Measurements from ENCODE around the gene OR4Q2. TPM values are rescaled to one million over a fixed set of nuclear protein-coding genes. Genes with fewer than 3 reads are reported as not detected.
"Not testable (repeated sequence)": the region's sequence is repeated elsewhere in the genome, so short reads cannot be mapped to it uniquely, and the experiment has no call there.

OR4Q2 gene
- total RNA-seq (not detected), polyA plus RNA-seq (ENCODE audit: insufficient read depth, low read depth, low replicate concordance) (not detected)
- long read RNA-seq, donor 1, result 0 reads
- long read RNA-seq, donor 2, result 0 reads
- long read RNA-seq, donor 3, result 0 reads
- long read RNA-seq, donor 4, result 0 reads
- long read RNA-seq, donor 5, result 0 reads
- long read RNA-seq, donor 6, result 0 reads
- long read RNA-seq, donor 7, result 0 reads
- long read RNA-seq, donor 8, result 0 reads
- long read RNA-seq, donor 9, result 0 reads
- long read RNA-seq, donor 10, result 0 reads

GRCh38 chr14:20001863-20002262 is at the start of gene OR4Q2:
TSS of gene OR4Q2 (plus strand) at chr14:20002163.
- no peaks in the 10 kb centered on the region for H3K27me3 ChIP-seq (ENCODE audit: control insufficient read depth, insufficient read depth, low read length)
- intact Hi-C loops (cut with DNase I), result no loop called here
- DNase-seq, result no peak
- no peak within 1 kb of the TSS for H3K4me3 ChIP-seq (ENCODE audit: low read length in 3 of 3)
- H3K36me3 ChIP-seq (ENCODE audit: control insufficient read depth in 2 of 3, insufficient read depth in 3 of 3, low read length in 3 of 3), result no peaks in the 10 kb centered on the region
- no peak within 1 kb of the TSS for H3K27ac ChIP-seq (ENCODE audit: low read depth in 2 of 2, low read length in 2 of 2)
- TF ChIP-seq CTCF (IDR thresholded peaks at IDR 0.05; ENCODE audit: borderline replicate concordance, extremely low read depth, insufficient read depth), result no peak
- H3K9me3 ChIP-seq (ENCODE audit: control insufficient read depth in 2 of 3, insufficient read depth in 1 of 3, low read length in 3 of 3), result no peaks in the 10 kb centered on the region
- H3K9ac ChIP-seq (ENCODE audit: low read length in 3 of 3), result no peak within 1 kb of the TSS
- no peak for FAIRE-seq
- H3K4me1 ChIP-seq (ENCODE audit: control insufficient read depth in 2 of 3, insufficient read depth in 2 of 3, low read depth in 1 of 3, low read length in 3 of 3), result no peaks in the 10 kb centered on the region

- FAIRE-seq; H3K27me3 ChIP-seq (ENCODE audit: control insufficient read depth, insufficient read depth, low read length); H3K4me1 ChIP-seq (ENCODE audit: control insufficient read depth in 2 of 3, insufficient read depth in 2 of 3, low read depth in 1 of 3, low read length in 3 of 3); H3K27ac ChIP-seq (ENCODE audit: low read depth in 2 of 2, low read length in 2 of 2); H3K9ac ChIP-seq (ENCODE audit: low read length in 3 of 3); intact Hi-C loops (cut with DNase I); DNase-seq; H3K4me3 ChIP-seq (ENCODE audit: low read length in 3 of 3); H3K36me3 ChIP-seq (ENCODE audit: control insufficient read depth in 2 of 3, insufficient read depth in 3 of 3, low read length in 3 of 3); H3K9me3 ChIP-seq (ENCODE audit: control insufficient read depth in 2 of 3, insufficient read depth in 1 of 3, low read length in 3 of 3): not testable (repeated sequence)
Observed at GRCh38 chr14:19969735-19970134, 32.2 kb upstream of the OR4Q2 start.

- Histone ChIP-seq H3K9ac (ENCODE audit: low read length in 3 of 3) (no peak overlapping the region), H3K27ac (ENCODE audit: low read depth in 2 of 2, low read length in 2 of 2) (no peak overlapping the region), H3K4me3 (ENCODE audit: low read length in 3 of 3) (no peak overlapping the region), H3K36me3 (ENCODE audit: control insufficient read depth in 2 of 3, insufficient read depth in 3 of 3, low read length in 3 of 3) (no peaks in the 10 kb centered on the region), H3K27me3 (ENCODE audit: control insufficient read depth, insufficient read depth, low read length) (no peaks in the 10 kb centered on the region), H3K9me3 (ENCODE audit: control insufficient read depth in 2 of 3, insufficient read depth in 1 of 3, low read length in 3 of 3) (no peaks in the 10 kb centered on the region), H3K4me1 (ENCODE audit: control insufficient read depth in 2 of 3, insufficient read depth in 2 of 3, low read depth in 1 of 3, low read length in 3 of 3) (no peaks in the 10 kb centered on the region)
- DNase-seq (no peak), FAIRE-seq (no peak)
- no peak for TF ChIP-seq CTCF (IDR thresholded peaks at IDR 0.05; ENCODE audit: borderline replicate concordance, extremely low read depth, insufficient read depth)
- intact Hi-C loops (cut with DNase I), result no loop called here
Observed at GRCh38 chr14:19974844-19975243, 27.1 kb upstream of the OR4Q2 start.

- H3K27ac ChIP-seq (ENCODE audit: low read depth in 2 of 2, low read length in 2 of 2), result no peak within 1 kb of the TSS
- FAIRE-seq (no peak), DNase-seq (no peak)
- no peaks in the 10 kb centered on the region for H3K9me3 ChIP-seq (ENCODE audit: control insufficient read depth in 2 of 3, insufficient read depth in 1 of 3, low read length in 3 of 3)
- H3K36me3 ChIP-seq (ENCODE audit: control insufficient read depth in 2 of 3, insufficient read depth in 3 of 3, low read length in 3 of 3), result no peaks in the 10 kb centered on the region
- no peaks in the 10 kb centered on the region for H3K4me1 ChIP-seq (ENCODE audit: control insufficient read depth in 2 of 3, insufficient read depth in 2 of 3, low read depth in 1 of 3, low read length in 3 of 3)
- no peak within 1 kb of the TSS for H3K9ac ChIP-seq (ENCODE audit: low read length in 3 of 3)
- H3K27me3 ChIP-seq (ENCODE audit: control insufficient read depth, insufficient read depth, low read length), result no peaks in the 10 kb centered on the region
- intact Hi-C loops (cut with DNase I), result no loop called here
- no peak for TF ChIP-seq CTCF (IDR thresholded peaks at IDR 0.05; ENCODE audit: borderline replicate concordance, extremely low read depth, insufficient read depth)
- H3K4me3 ChIP-seq (ENCODE audit: low read length in 3 of 3), result no peak within 1 kb of the TSS
Observed at GRCh38 chr14:19975291-19975690, 26.7 kb upstream of the OR4Q2 start, which contains the start of gene OR4K15. TSS of gene OR4K15 (plus strand) at chr14:19975591. CDS start at chr14:19975591, 0 bp downstream.

All from kidney (tissue), 22 donors.